Gastroesophageal sphincter (tissue), 4 donors: Measurements from ENCODE around the gene ZNF248. TPM values are rescaled to one million over a fixed set of nuclear protein-coding genes. Genes with fewer than 3 reads are reported as not detected.
A peak's percentile ranks its signal among the peaks of the same experiment; 100 is the strongest.

ENCODE experiments used
- ATAC-seq: fragments of 150-250 bp; one replicate; pipeline ENCODE4 v1.9.1; 2016; ENCODE audit warnings: mild to moderate bottlenecking, moderate library complexity
- H3K27ac ChIP-seq, 4 donors: fragments of 200-600 bp; sonication (generic) in 3 of 4; 1 replicate in 3 of 4; 2 replicates in 1 of 4; pipeline ENCODE4 v1.5.1; 2016 to 2019
- H3K27me3 ChIP-seq: fragments of 200-600 bp; sonication (generic); one replicate; pipeline ENCODE4 v1.5.1; 2019
- H3K36me3 ChIP-seq, 2 donors: fragments of 200-600 bp; sonication (generic); one replicate each; pipeline ENCODE4 v1.5.1; 2019; ENCODE audit warnings: control low read depth in 1 of 2
- H3K4me1 ChIP-seq, 3 donors: fragments of 200-600 bp; sonication (generic); 1 replicate in 2 of 3; 2 replicates in 1 of 3; pipeline ENCODE4 v1.5.1; 2016 to 2019; ENCODE audit warnings: control low read depth in 2 of 3
- H3K4me3 ChIP-seq, 2 donors: fragments of 200-600 bp; sonication (generic); one replicate each; pipeline ENCODE4 v1.5.1; 2019; ENCODE audit warnings: mild to moderate bottlenecking in 1 of 2, moderate library complexity in 1 of 2
- H3K9me3 ChIP-seq, 3 donors: fragments of 200-600 bp; sonication (generic); one replicate each; pipeline ENCODE4 v1.5.1; 2017 to 2019; ENCODE audit warnings: control low read depth in 2 of 3
- CTCF ChIP-seq, 4 experiments: fragments of 200-600 bp in 2 of 4; fragments of 450-650 bp in 2 of 4; sonication (generic) in 1 of 4; IDR thresholded peaks; one replicate each; pipeline ENCODE4 v1.5.1; 2017 to 2019; ENCODE audit warnings: antibody characterized with exemption in 4 of 4, mild to moderate bottlenecking in 2 of 4, moderate library complexity in 2 of 4
- EP300 ChIP-seq: sonication (generic); formaldehyde crosslinking; IDR thresholded peaks from one replicate; pipeline ENCODE4 v1.6.1; 2017; ENCODE audit warnings: antibody characterized with exemption, mild to moderate bottlenecking
- POLR2A ChIP-seq, 2 donors: fragments of 450-650 bp; IDR thresholded peaks; one replicate each; pipeline ENCODE4 v1.6.1; 2017; ENCODE audit warnings: antibody characterized with exemption in 2 of 2, mild to moderate bottlenecking in 2 of 2, moderate library complexity in 1 of 2
- POLR2AphosphoS5 ChIP-seq: sonication (generic); formaldehyde crosslinking; IDR thresholded peaks from one replicate; pipeline ENCODE4 v1.6.1; 2017; ENCODE audit warnings: antibody characterized with exemption
- WGBS, 2 donors: methylation state at CpG; one replicate each; pipeline ENCODE4 v1.1.5; 2018; ENCODE audit warnings: low coverage in 1 of 2; 5-methylcytosine and 5-hydroxymethylcytosine counted together
- total RNA-seq, 4 donors: library from RNA; depleted of rRNA; stranded (reverse); fragments of >200 nt; gene quantifications; one replicate each; pipeline ENCODE4 v1.1.0, GENCODE V29; 2016

ZNF248 gene
- total RNA-seq, 4 donors from 2014 or later = 15.9 to 28.9 (median 22.2) TPM

GRCh38 chr10:37754538-37755323, 102.7 kb downstream of the ZNF248 start:
- Histone ChIP-seq H3K4me3 (no peak overlapping the region), H3K27ac (no peak overlapping the region), H3K36me3 (peaks cover 0 to 9% of the 10 kb centered on the region in 2 donors), H3K9me3 (peaks cover 0 to 48% (median 0%) of the 10 kb centered on the region in 3 donors), H3K4me1 (no peaks in the 10 kb centered on the region), H3K27me3 (no peaks in the 10 kb centered on the region)
- TF ChIP-seq CTCF (IDR thresholded peaks at IDR 0.05) (peak in 1 of 4 experiments; percentile 34), POLR2A (IDR thresholded peaks at IDR 0.05) (no peak)
- 17% methylated on average over 1 of the region's 2 CpGs; no CpG with 5 or more reads in 1 of the 2 donors for WGBS, 2 donors
- ATAC-seq = no peak

GRCh38 chr10:37752334-37752875, 105.0 kb downstream of the ZNF248 start:
- TF ChIP-seq POLR2AphosphoS5 (no peak), EP300 (no peak), CTCF (IDR thresholded peaks at IDR 0.05) (no peak), POLR2A (IDR thresholded peaks at IDR 0.05) (no peak)
- Histone ChIP-seq H3K27me3 (no peaks in the 10 kb centered on the region), H3K4me3 (no peak overlapping the region), H3K4me1 (no peaks in the 10 kb centered on the region), H3K27ac (no peak overlapping the region), H3K9me3 (peaks cover 0 to 62% (median 0%) of the 10 kb centered on the region in 3 donors), H3K36me3 (no peaks in the 10 kb centered on the region)
- ATAC-seq = no peak
- WGBS, 2 donors = 89% methylated on average over 2 of the region's 2 CpGs; no CpG with 5 or more reads in 1 of the 2 donors

- 64% methylated on average over 2 of the region's 4 CpGs; no CpG with 5 or more reads in 1 of the 2 donors for WGBS, 2 donors
- no peaks in the 10 kb centered on the region for H3K27me3 ChIP-seq
- no peaks in the 10 kb centered on the region for H3K36me3 ChIP-seq
- H3K27ac ChIP-seq = no peak overlapping the region
- no peaks in the 10 kb centered on the region for H3K4me1 ChIP-seq
- TF ChIP-seq CTCF (IDR thresholded peaks at IDR 0.05) (no peak), POLR2A (IDR thresholded peaks at IDR 0.05) (no peak), POLR2AphosphoS5 (no peak), EP300 (no peak)
- ATAC-seq = no peak
- H3K9me3 ChIP-seq = peaks cover 0 to 29% (median 0%) of the 10 kb centered on the region in 3 donors
- no peak overlapping the region for H3K4me3 ChIP-seq
These were observed 109.2 kb downstream of the ZNF248 start for GRCh38 chr10:37748170-37748569.

GRCh38 chr10:37747081-37747480, 110.3 kb downstream of the ZNF248 start:
- ATAC-seq = no peak
- WGBS, 2 donors = 77 to 87% methylated on average over 5 of the region's 5 CpGs
- no peak overlapping the region for H3K4me3 ChIP-seq

GRCh38 chr10:37741831-37742230, 115.6 kb downstream of the ZNF248 start:
- Histone ChIP-seq H3K27ac (no peak overlapping the region), H3K27me3 (peaks cover 15% of the 10 kb centered on the region), H3K9me3 (peaks cover 0 to 5% (median 0%) of the 10 kb centered on the region in 3 donors), H3K4me3 (no peak overlapping the region), H3K36me3 (no peaks in the 10 kb centered on the region), H3K4me1 (no peaks in the 10 kb centered on the region)
- 87 to 93% methylated on average over 3 to 4 of the region's 5 CpGs for WGBS, 2 donors
- TF ChIP-seq EP300 (no peak), POLR2A (IDR thresholded peaks at IDR 0.05) (no peak), POLR2AphosphoS5 (no peak), CTCF (IDR thresholded peaks at IDR 0.05) (no peak)
- no peak for ATAC-seq

More at GRCh38 chr10:37747081-37747480, 110.3 kb downstream of the ZNF248 start:
- Histone ChIP-seq H3K27ac (no peak overlapping the region), H3K9me3 (peaks cover 0 to 24% (median 0%) of the 10 kb centered on the region in 3 donors), H3K4me1 (no peaks in the 10 kb centered on the region), H3K36me3 (no peaks in the 10 kb centered on the region), H3K27me3 (no peaks in the 10 kb centered on the region)
- TF ChIP-seq POLR2A (IDR thresholded peaks at IDR 0.05) (no peak), POLR2AphosphoS5 (no peak)
